ENCODE measurements around the gene APBB3.
"Not testable (repeated sequence)": the region's sequence is repeated elsewhere in the genome, so short reads cannot be mapped to it uniquely, and the experiment has no call there.

Gene APBB3

GRCh38 chr5:140564196-140565023, at the start of gene APBB3, which contains the start of gene SLC35A4:
Gene APBB3 (minus strand): TSS chr5:140564598. CDS start chr5:140564245, 353 bp downstream.
Gene SLC35A4 (plus strand): TSS chr5:140564828. CDS start chr5:140567170, 2,342 bp downstream.
- Histone ChIP-seq H3K4me3 (peak within 1 kb of the TSS; percentile 92), H3K36me3 (ENCODE audit: insufficient read depth, low read length) (peaks cover 20% of the 10 kb centered on the region; the same call in 1 of the 2 replicates), H3K9me3 (ENCODE audit: low read depth, low read length) (no peaks in the 10 kb centered on the region), H3K9ac (ENCODE audit: insufficient read length) (peak within 1 kb of the TSS; percentile 97), H3K27ac (peak within 1 kb of the TSS; percentile 82)
- peak; percentile 91 for DNase-seq (ENCODE audit: low read depth, low spot score)
- TF ChIP-seq EZH2 (IDR thresholded peaks at IDR 0.05) (no peak), POLR2AphosphoS5 (IDR thresholded peaks at IDR 0.05; ENCODE audit: borderline replicate concordance, low read depth, low read length) (peak; percentile 92), FOXP2 (optimal IDR thresholded peaks at IDR 0.05; ENCODE audit: control extremely low read depth, extremely low read length, insufficient read depth) (peak; percentile 73)

- no peak for TF ChIP-seq FOXP2 (optimal IDR thresholded peaks at IDR 0.05; ENCODE audit: control extremely low read depth, extremely low read length, insufficient read depth)
- no peak for TF ChIP-seq EZH2 (IDR thresholded peaks at IDR 0.05)
- TF ChIP-seq POLR2AphosphoS5 (IDR thresholded peaks at IDR 0.05; ENCODE audit: borderline replicate concordance, low read depth, low read length): no peak
- H3K27ac ChIP-seq: no peak overlapping the region
- H3K9ac ChIP-seq (ENCODE audit: insufficient read length): no peak overlapping the region
- no peaks in the 10 kb centered on the region for H3K36me3 ChIP-seq (ENCODE audit: insufficient read depth, low read length)
- no peak overlapping the region for H3K4me3 ChIP-seq
- no peak for DNase-seq (ENCODE audit: low read depth, low spot score)
- no peaks in the 10 kb centered on the region for H3K9me3 ChIP-seq (ENCODE audit: low read depth, low read length)
These were observed 46.7 kb upstream of the APBB3 start for GRCh38 chr5:140611020-140611521.

- Histone ChIP-seq H3K9ac (ENCODE audit: insufficient read length) (no peak overlapping the region), H3K4me3 (no peak overlapping the region), H3K36me3 (ENCODE audit: insufficient read depth, low read length) (no peaks in the 10 kb centered on the region), H3K27ac (no peak overlapping the region), H3K9me3 (ENCODE audit: low read depth, low read length) (no peaks in the 10 kb centered on the region)
- no peak for TF ChIP-seq POLR2AphosphoS5 (IDR thresholded peaks at IDR 0.05; ENCODE audit: borderline replicate concordance, low read depth, low read length)
- TF ChIP-seq FOXP2 (optimal IDR thresholded peaks at IDR 0.05; ENCODE audit: control extremely low read depth, extremely low read length, insufficient read depth): no peak
- no peak for TF ChIP-seq EZH2 (IDR thresholded peaks at IDR 0.05)
- no peak for DNase-seq (ENCODE audit: low read depth, low spot score)
These were observed 44.7 kb upstream of the APBB3 start for GRCh38 chr5:140609126-140609525.

GRCh38 chr5:140608722-140609121, 44.3 kb upstream of the APBB3 start:
- Histone ChIP-seq H3K9me3 (ENCODE audit: low read depth, low read length) (no peaks in the 10 kb centered on the region), H3K4me3 (no peak overlapping the region), H3K36me3 (ENCODE audit: insufficient read depth, low read length) (no peaks in the 10 kb centered on the region), H3K27ac (no peak overlapping the region), H3K9ac (ENCODE audit: insufficient read length) (no peak overlapping the region)
- no peak for TF ChIP-seq POLR2AphosphoS5 (IDR thresholded peaks at IDR 0.05; ENCODE audit: borderline replicate concordance, low read depth, low read length)
- TF ChIP-seq FOXP2 (optimal IDR thresholded peaks at IDR 0.05; ENCODE audit: control extremely low read depth, extremely low read length, insufficient read depth): no peak
- TF ChIP-seq EZH2 (IDR thresholded peaks at IDR 0.05): no peak
- no peak for DNase-seq (ENCODE audit: low read depth, low spot score)

GRCh38 chr5:140607031-140607430, 42.6 kb upstream of the APBB3 start:
- TF ChIP-seq POLR2AphosphoS5 (IDR thresholded peaks at IDR 0.05; ENCODE audit: borderline replicate concordance, low read depth, low read length) (no peak), FOXP2 (optimal IDR thresholded peaks at IDR 0.05; ENCODE audit: control extremely low read depth, extremely low read length, insufficient read depth) (no peak), EZH2 (IDR thresholded peaks at IDR 0.05) (no peak)
- no peak overlapping the region for H3K9ac ChIP-seq (ENCODE audit: insufficient read length)
- H3K36me3 ChIP-seq (ENCODE audit: insufficient read depth, low read length): no peaks in the 10 kb centered on the region
- no peaks in the 10 kb centered on the region for H3K9me3 ChIP-seq (ENCODE audit: low read depth, low read length)
- H3K27ac ChIP-seq: no peak overlapping the region
- DNase-seq (ENCODE audit: low read depth, low spot score): no peak
- no peak overlapping the region for H3K4me3 ChIP-seq

GRCh38 chr5:140605879-140606278, 41.5 kb upstream of the APBB3 start:
- no peak for TF ChIP-seq FOXP2 (optimal IDR thresholded peaks at IDR 0.05; ENCODE audit: control extremely low read depth, extremely low read length, insufficient read depth)
- no peak for TF ChIP-seq POLR2AphosphoS5 (IDR thresholded peaks at IDR 0.05; ENCODE audit: borderline replicate concordance, low read depth, low read length)
- no peak for TF ChIP-seq EZH2 (IDR thresholded peaks at IDR 0.05)
- Histone ChIP-seq H3K9me3 (ENCODE audit: low read depth, low read length) (no peaks in the 10 kb centered on the region), H3K27ac (no peak overlapping the region), H3K36me3 (ENCODE audit: insufficient read depth, low read length) (no peaks in the 10 kb centered on the region), H3K9ac (ENCODE audit: insufficient read length) (no peak overlapping the region), H3K4me3 (no peak overlapping the region)
- DNase-seq (ENCODE audit: low read depth, low spot score): no peak

- no peak for TF ChIP-seq POLR2AphosphoS5 (IDR thresholded peaks at IDR 0.05; ENCODE audit: borderline replicate concordance, low read depth, low read length)
- no peak for TF ChIP-seq EZH2 (IDR thresholded peaks at IDR 0.05)
- no peak for TF ChIP-seq FOXP2 (optimal IDR thresholded peaks at IDR 0.05; ENCODE audit: control extremely low read depth, extremely low read length, insufficient read depth)
- H3K9ac ChIP-seq (ENCODE audit: insufficient read length): no peak overlapping the region
- H3K27ac ChIP-seq: no peak overlapping the region
- H3K4me3 ChIP-seq: no peak overlapping the region
- H3K36me3 ChIP-seq (ENCODE audit: insufficient read depth, low read length): no peaks in the 10 kb centered on the region
- DNase-seq (ENCODE audit: low read depth, low spot score): no peak
- H3K9me3 ChIP-seq (ENCODE audit: low read depth, low read length): no peaks in the 10 kb centered on the region
These were observed 39.3 kb upstream of the APBB3 start for GRCh38 chr5:140603734-140604133.

- DNase-seq (ENCODE audit: low read depth, low spot score); H3K9ac ChIP-seq (ENCODE audit: insufficient read length); H3K4me3 ChIP-seq; H3K36me3 ChIP-seq (ENCODE audit: insufficient read depth, low read length); H3K27ac ChIP-seq; H3K9me3 ChIP-seq (ENCODE audit: low read depth, low read length): not testable (repeated sequence)
These were observed 39.0 kb upstream of the APBB3 start for GRCh38 chr5:140603446-140603698.

- DNase-seq (ENCODE audit: low read depth, low spot score): no peak
These were observed 37.7 kb upstream of the APBB3 start for GRCh38 chr5:140602147-140602546.

More at GRCh38 chr5:140602147-140602546, 37.7 kb upstream of the APBB3 start:
- no peak overlapping the region for H3K9ac ChIP-seq (ENCODE audit: insufficient read length)
- no peaks in the 10 kb centered on the region for H3K9me3 ChIP-seq (ENCODE audit: low read depth, low read length)
- no peak overlapping the region for H3K27ac ChIP-seq
- no peaks in the 10 kb centered on the region for H3K36me3 ChIP-seq (ENCODE audit: insufficient read depth, low read length)
- H3K4me3 ChIP-seq: no peak overlapping the region
- TF ChIP-seq FOXP2 (optimal IDR thresholded peaks at IDR 0.05; ENCODE audit: control extremely low read depth, extremely low read length, insufficient read depth) (no peak), POLR2AphosphoS5 (IDR thresholded peaks at IDR 0.05; ENCODE audit: borderline replicate concordance, low read depth, low read length) (no peak), EZH2 (IDR thresholded peaks at IDR 0.05) (no peak)

Measured in SK-N-MC (cell line).